Activated CD8-positive, alpha-beta T cell treated with anti-CD3 and anti-CD28 coated beads for 36 hours (primary cell): ENCODE data around the gene MIER1. TPM values are rescaled to one million over a fixed set of nuclear protein-coding genes. Genes with fewer than 3 reads are reported as not detected.
"Not testable (repeated sequence)": the region's sequence is repeated elsewhere in the genome, so short reads cannot be mapped to it uniquely, and the experiment has no call there.

Experiments
- ATAC-seq: fragments of 200-7000 bp; cut with Tn5 transposase; one replicate; pipeline ENCODE4 v1.10.0; 2021; ENCODE audit warnings: mild to moderate bottlenecking, moderate library complexity
- CTCF ChIA-PET: fragments of 350-600 bp; sonication (Branson Sonifier 250); formaldehyde crosslinking; loops from one replicate; lab custom pipeline; 2021; ENCODE audit warnings: antibody characterized with exemption; lab: Charles Lee
- POLR2A ChIA-PET: fragments of 350-600 bp; sonication (Branson Sonifier 250); formaldehyde crosslinking; loops from one replicate; lab custom pipeline; 2021; ENCODE audit warnings: antibody characterized with exemption; lab: Charles Lee
- DNase-seq: peaks from one replicate; pipeline ENCODE4 v3.0.0-alpha.2; 2020
- H3K27ac Mint-ChIP-seq: one replicate; pipeline ENCODE4 v1.8.0; 2021; ENCODE audit warnings: mild to moderate bottlenecking, mixed read lengths
- H3K27me3 Mint-ChIP-seq: one replicate; pipeline ENCODE4 v1.8.0; 2021; ENCODE audit warnings: mixed read lengths
- H3K36me3 Mint-ChIP-seq: one replicate; pipeline ENCODE4 v1.8.0; 2021; ENCODE audit warnings: low read depth, mixed read lengths
- H3K4me1 Mint-ChIP-seq: one replicate; pipeline ENCODE4 v1.8.0; 2021; ENCODE audit warnings: low read depth, mixed read lengths
- H3K4me3 Mint-ChIP-seq: one replicate; pipeline ENCODE4 v1.8.0; 2021; ENCODE audit warnings: mild to moderate bottlenecking, moderate library complexity, mixed read lengths
- H3K9me3 Mint-ChIP-seq: one replicate; pipeline ENCODE4 v1.8.0; 2021; ENCODE audit warnings: mixed read lengths
- intact Hi-C: fragments of 100-400 bp; cut with micrococcal nuclease; formaldehyde crosslinking; loops from one replicate; pipeline ENCODE4 v1.10.0; 2022
- total RNA-seq, 2 experiments: library from RNA; stranded (reverse); gene quantifications; one replicate each; pipeline ENCODE4 v1.2.3, GENCODE V29; 2021
- TF ChIP-seq, protein P1 (sequence below): fragments of 200-600 bp; IDR thresholded peaks from one replicate; pipeline ENCODE4 v1.8.0; 2022; ENCODE audit warnings: antibody characterized with exemption, mild to moderate bottlenecking

Gene MIER1
- total RNA-seq, 2 experiments from 2014 or later, result 39.8 to 41.8 TPM

- no peak overlapping the region for H3K27ac Mint-ChIP-seq
- CTCF ChIA-PET, result interaction anchor here (1.0 to 1.4 kb wide), 3 partner anchors 11 to 171 kb away, joined by 3 to 4 read pairs (median 4); no protein-coding TSS in a partner anchor
- H3K27me3 Mint-ChIP-seq, result no peaks in the 10 kb centered on the region
- ATAC-seq (no peak), DNase-seq (no peak)
- no peak overlapping the region for H3K4me3 Mint-ChIP-seq
- H3K9me3 Mint-ChIP-seq, result no peaks in the 10 kb centered on the region
- peaks cover 30% of the 10 kb centered on the region for H3K36me3 Mint-ChIP-seq
- POLR2A ChIA-PET, result interaction anchor here (0.6 kb wide), 1 partner anchor 44 kb away, joined by 3 read pairs; no protein-coding TSS in a partner anchor
- TF ChIP-seq, protein P1, sequence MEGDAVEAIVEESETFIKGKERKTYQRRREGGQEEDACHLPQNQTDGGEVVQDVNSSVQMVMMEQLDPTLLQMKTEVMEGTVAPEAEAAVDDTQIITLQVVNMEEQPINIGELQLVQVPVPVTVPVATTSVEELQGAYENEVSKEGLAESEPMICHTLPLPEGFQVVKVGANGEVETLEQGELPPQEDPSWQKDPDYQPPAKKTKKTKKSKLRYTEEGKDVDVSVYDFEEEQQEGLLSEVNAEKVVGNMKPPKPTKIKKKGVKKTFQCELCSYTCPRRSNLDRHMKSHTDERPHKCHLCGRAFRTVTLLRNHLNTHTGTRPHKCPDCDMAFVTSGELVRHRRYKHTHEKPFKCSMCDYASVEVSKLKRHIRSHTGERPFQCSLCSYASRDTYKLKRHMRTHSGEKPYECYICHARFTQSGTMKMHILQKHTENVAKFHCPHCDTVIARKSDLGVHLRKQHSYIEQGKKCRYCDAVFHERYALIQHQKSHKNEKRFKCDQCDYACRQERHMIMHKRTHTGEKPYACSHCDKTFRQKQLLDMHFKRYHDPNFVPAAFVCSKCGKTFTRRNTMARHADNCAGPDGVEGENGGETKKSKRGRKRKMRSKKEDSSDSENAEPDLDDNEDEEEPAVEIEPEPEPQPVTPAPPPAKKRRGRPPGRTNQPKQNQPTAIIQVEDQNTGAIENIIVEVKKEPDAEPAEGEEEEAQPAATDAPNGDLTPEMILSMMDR, result no peak
- intact Hi-C loops, result no loop called here
- H3K4me1 Mint-ChIP-seq, result peaks cover 24% of the 10 kb centered on the region
These were observed 53.4 kb downstream of the MIER1 start for GRCh38 chr1:66978201-66978600.

GRCh38 chr1:66979621-66980020 is 54.8 kb downstream of the MIER1 start:
- Mint-ChIP-seq H3K4me1 (peaks cover 30% of the 10 kb centered on the region), H3K36me3 (peaks cover 37% of the 10 kb centered on the region)
- H3K27ac Mint-ChIP-seq, DNase-seq, H3K4me3 Mint-ChIP-seq, H3K27me3 Mint-ChIP-seq, ATAC-seq, H3K9me3 Mint-ChIP-seq, POLR2A ChIA-PET, intact Hi-C loops: not testable (repeated sequence)
- CTCF ChIA-PET, result interaction anchor here (1.4 to 2.3 kb wide), 4 partner anchors 14 to 169 kb away, joined by 4 to 7 read pairs (median 4); no protein-coding TSS in a partner anchor

GRCh38 chr1:66980745-66981367 is 56.1 kb downstream of the MIER1 start:
- intact Hi-C loops, result no loop called here
- Mint-ChIP-seq H3K27ac (peak overlapping the region; percentile 75), H3K4me3 (peak overlapping the region; percentile 22), H3K4me1 (peaks cover 35% of the 10 kb centered on the region), H3K36me3 (peaks cover 40% of the 10 kb centered on the region), H3K27me3 (no peaks in the 10 kb centered on the region), H3K9me3 (no peaks in the 10 kb centered on the region)
- ATAC-seq, result no peak
- ChIA-PET CTCF (interaction anchor here (0.7 to 2.3 kb wide), 13 partner anchors 9 to 169 kb away, joined by 3 to 8 read pairs (median 3); partner anchors contain the start of gene SLC35D1), POLR2A (interaction anchor here (0.8 to 1.1 kb wide), 2 partner anchors 26 to 73 kb away, joined by 3 to 4 read pairs; no protein-coding TSS in a partner anchor)
- DNase-seq, result no peak
- TF ChIP-seq, protein P1, result no peak

GRCh38 chr1:66981679-66982078 is 56.9 kb downstream of the MIER1 start:
- ATAC-seq (peak; percentile 86), DNase-seq (peak; percentile 65)
- Mint-ChIP-seq H3K27ac (peak overlapping the region; percentile 79), H3K36me3 (peaks cover 45% of the 10 kb centered on the region), H3K9me3 (no peaks in the 10 kb centered on the region), H3K27me3 (no peaks in the 10 kb centered on the region), H3K4me1 (peaks cover 40% of the 10 kb centered on the region), H3K4me3 (peak overlapping the region; percentile 22)
- intact Hi-C loops, result no loop called here
- POLR2A ChIA-PET, result interaction anchor here (0.7 to 1.1 kb wide), 3 partner anchors 20 to 72 kb away, joined by 3 to 4 read pairs (median 3); no protein-coding TSS in a partner anchor
- TF ChIP-seq, protein P1, result no peak
- CTCF ChIA-PET, result interaction anchor here (0.7 to 2.3 kb wide), 13 partner anchors 8 to 168 kb away, joined by 3 to 8 read pairs (median 3); partner anchors contain the start of gene SLC35D1

- H3K4me3 Mint-ChIP-seq, result no peak overlapping the region
- TF ChIP-seq, protein P1, result no peak
- H3K9me3 Mint-ChIP-seq, result no peaks in the 10 kb centered on the region
- CTCF ChIA-PET, result interaction anchor here (1.0 kb wide), 1 partner anchor 13 kb away, joined by 3 read pairs; no protein-coding TSS in a partner anchor
- peaks cover 46% of the 10 kb centered on the region for H3K36me3 Mint-ChIP-seq
- intact Hi-C loops, result no loop called here
- H3K4me1 Mint-ChIP-seq, result peaks cover 42% of the 10 kb centered on the region
- DNase-seq, result no peak
- POLR2A ChIA-PET, result no interaction called here
- H3K27me3 Mint-ChIP-seq, result no peaks in the 10 kb centered on the region
- peak overlapping the region; percentile 79 for H3K27ac Mint-ChIP-seq
- no peak for ATAC-seq
These were observed 57.9 kb downstream of the MIER1 start for GRCh38 chr1:66982561-66983260.
